Measurements from ENCODE around the gene TMEM52.
"Not testable (repeated sequence)": the region's sequence is repeated elsewhere in the genome, so short reads cannot be mapped to it uniquely, and the experiment has no call there.

TMEM52 gene

GRCh38 chr1:1892763-1893120 is 26.3 kb downstream of the TMEM52 start:
- DNase-seq = no peak

GRCh38 chr1:1892079-1892762 is 26.9 kb downstream of the TMEM52 start:
- no peak for DNase-seq

GRCh38 chr1:1891349-1892078 is 27.6 kb downstream of the TMEM52 start:
- DNase-seq = peak; percentile 13

- peak; percentile 94 for DNase-seq
These were observed 28.4 kb downstream of the TMEM52 start, which contains the start of gene GNB1 for GRCh38 chr1:1890506-1891348. TSS of gene GNB1 (minus strand) at chr1:1891087. CDS start at chr1:1825453, 65,634 bp downstream.

- DNase-seq = no peak
These were observed 29.1 kb downstream of the TMEM52 start for GRCh38 chr1:1889847-1890505.

- no peak for DNase-seq
These were observed 29.9 kb downstream of the TMEM52 start for GRCh38 chr1:1889090-1889750.

- not testable (repeated sequence) for DNase-seq
These were observed 35.2 kb downstream of the TMEM52 start for GRCh38 chr1:1883890-1884289.

GRCh38 chr1:1883092-1883873 is 35.8 kb downstream of the TMEM52 start:
- DNase-seq = no peak

GRCh38 chr1:1881727-1882126 is 37.4 kb downstream of the TMEM52 start:
- DNase-seq = no peak

- no peak for DNase-seq
These were observed 38.3 kb downstream of the TMEM52 start for GRCh38 chr1:1880617-1881312.

- DNase-seq = no peak
These were observed 39.1 kb downstream of the TMEM52 start for GRCh38 chr1:1879942-1880341.

- DNase-seq = no peak
These were observed 41.1 kb downstream of the TMEM52 start for GRCh38 chr1:1877865-1878436.

- no peak for DNase-seq
These were observed 42.6 kb downstream of the TMEM52 start for GRCh38 chr1:1876335-1876930.

- no peak for DNase-seq
These were observed 43.1 kb downstream of the TMEM52 start for GRCh38 chr1:1875932-1876331.

GRCh38 chr1:1874901-1875300 is 44.2 kb downstream of the TMEM52 start:
- no peak for DNase-seq

- DNase-seq = no peak
These were observed 45.9 kb downstream of the TMEM52 start for GRCh38 chr1:1873186-1873585.

GRCh38 chr1:1872329-1872994 is 46.6 kb downstream of the TMEM52 start:
- no peak for DNase-seq

GRCh38 chr1:1869469-1869868 is 49.6 kb downstream of the TMEM52 start:
- DNase-seq = peak; percentile 8

Measured in KG1 (cell line).